SK-N-MC (cell line): ENCODE results near the gene SSTR1.

Experiments
- DNase-seq: peaks from one replicate; pipeline ENCODE4 v3.0.0-alpha.2; 2011; ENCODE audit warnings: low read depth, low spot score
- H3K27ac ChIP-seq: fragments of 200-600 bp; sonication (generic); 2 replicates; pipeline ENCODE4 v1.5.1; 2016; ENCODE audit warnings: mixed run types
- H3K36me3 ChIP-seq: fragments of 200-600 bp; sonication (generic); 2 replicates; pipeline ENCODE4 v1.6.1; 2017; ENCODE audit warnings: antibody characterized with exemption, low read length, mixed read lengths; ENCODE audit not compliant: insufficient read depth
- H3K4me3 ChIP-seq: fragments of 200-600 bp; sonication (generic); 2 replicates; pipeline ENCODE4 v1.5.1; 2016
- H3K9ac ChIP-seq: fragments of 200-600 bp; sonication (generic); 2 replicates; pipeline ENCODE4 v1.8.0; 2017; ENCODE audit warnings: mixed run types, mixed read lengths; ENCODE audit not compliant: insufficient read length
- H3K9me3 ChIP-seq: fragments of 200-600 bp; sonication (generic); 2 replicates; pipeline ENCODE4 v1.6.1; 2017; ENCODE audit warnings: low read depth, mild to moderate bottlenecking, antibody characterized with exemption, low read length, moderate library complexity, mixed read lengths
- EZH2 ChIP-seq: fragments of 200-600 bp; sonication (generic); IDR thresholded peaks from one replicate; pipeline ENCODE4 v1.6.1; 2017; ENCODE audit warnings: antibody characterized with exemption
- FOXP2 ChIP-seq: optimal IDR thresholded peaks from 2 replicates; pipeline ENCODE3; 2011; ENCODE audit warnings: mild to moderate bottlenecking, moderate library complexity; ENCODE audit not compliant: insufficient read depth; ENCODE audit errors: extremely low read length, control extremely low read depth
- POLR2AphosphoS5 ChIP-seq: IDR thresholded peaks from 2 replicates; pipeline ENCODE4 v1.6.1; 2012; ENCODE audit warnings: mild to moderate bottlenecking, low read depth, low read length, borderline replicate concordance

SSTR1 gene

DNA sequence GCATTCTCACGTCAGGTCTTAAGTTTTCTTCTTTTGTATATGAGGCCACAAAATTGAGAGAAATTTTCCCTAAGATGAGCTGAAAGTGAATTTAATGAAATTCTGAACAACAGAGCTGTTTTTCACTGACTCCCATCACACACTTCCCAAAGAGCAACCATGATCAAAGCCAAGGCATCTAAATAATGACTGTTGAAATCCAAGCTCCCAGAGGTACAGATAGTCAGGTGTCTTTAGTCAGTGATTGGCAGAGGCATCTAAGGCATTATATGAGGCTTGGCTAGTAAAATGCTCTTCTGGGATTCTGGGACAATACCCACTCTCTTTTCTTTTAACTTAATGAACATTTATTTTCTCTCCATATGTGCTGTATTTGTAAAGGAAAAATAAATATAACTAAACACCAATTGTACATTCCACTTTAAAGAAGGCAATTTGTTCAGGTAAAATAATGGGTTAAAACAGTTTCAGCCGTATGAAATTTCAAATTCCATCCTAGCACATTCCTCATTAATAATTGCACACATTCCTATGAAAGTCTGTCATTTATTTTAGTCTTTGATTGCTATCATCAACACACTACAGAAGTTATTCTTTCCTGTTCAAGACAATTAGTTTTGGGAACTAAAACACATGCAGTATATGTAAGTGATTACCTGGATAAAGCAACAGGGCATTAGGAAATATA is 871 bp upstream of the SSTR1 start:
- Histone ChIP-seq H3K4me3 (no peak overlapping the region), H3K27ac (no peak overlapping the region), H3K9ac (no peak overlapping the region), H3K36me3 (no peaks in the 10 kb centered on the region), H3K9me3 (no peaks in the 10 kb centered on the region; the same call in 1 of the 2 replicates)
- TF ChIP-seq POLR2AphosphoS5 (no peak), EZH2 (no peak), FOXP2 (no peak)
- no peak for DNase-seq

DNA sequence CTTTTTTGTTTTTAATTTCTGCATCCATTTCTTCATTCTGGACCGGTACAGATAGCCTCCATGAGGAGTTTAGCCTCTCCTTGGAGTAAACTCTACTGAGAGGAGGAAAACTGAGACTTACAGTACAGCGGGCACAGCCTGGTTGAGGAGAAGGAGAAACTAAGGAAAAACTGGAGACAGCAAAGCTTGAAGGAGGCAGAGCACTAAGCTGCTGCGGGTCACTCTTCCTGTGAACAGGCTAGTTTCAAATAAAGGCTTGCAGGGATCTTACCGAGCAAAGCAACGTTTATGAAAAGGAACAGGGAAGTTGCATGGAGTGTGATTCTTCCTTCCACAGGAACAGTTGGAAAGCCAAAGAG is 348 bp upstream of the SSTR1 start:
- H3K4me3 ChIP-seq, result peak overlapping the region; percentile 79; the same call in 1 of the 2 replicates
- H3K36me3 ChIP-seq, result no peaks in the 10 kb centered on the region
- DNase-seq, result no peak
- TF ChIP-seq POLR2AphosphoS5, result no peak
- TF ChIP-seq EZH2, result no peak
- no peak for TF ChIP-seq FOXP2
- H3K9me3 ChIP-seq, result no peaks in the 10 kb centered on the region; the same call in 1 of the 2 replicates
- H3K27ac ChIP-seq, result no peak overlapping the region
- H3K9ac ChIP-seq, result no peak overlapping the region

GRCh38 chr14:38208618-38209562 is 1.2 kb downstream of the SSTR1 start:
- DNase-seq, result no peak
- Histone ChIP-seq H3K9ac (no peak overlapping the region), H3K4me3 (peak overlapping the region; percentile 79), H3K36me3 (no peaks in the 10 kb centered on the region), H3K9me3 (no peaks in the 10 kb centered on the region; the same call in 1 of the 2 replicates), H3K27ac (no peak overlapping the region)
- peak; percentile 75 for TF ChIP-seq FOXP2
- TF ChIP-seq POLR2AphosphoS5, result no peak

- Histone ChIP-seq H3K4me3 (no peak overlapping the region), H3K27ac (no peak overlapping the region), H3K9ac (no peak overlapping the region), H3K36me3 (no peaks in the 10 kb centered on the region), H3K9me3 (no peaks in the 10 kb centered on the region; the same call in 1 of the 2 replicates)
- no peak for DNase-seq
- TF ChIP-seq EZH2 (no peak), POLR2AphosphoS5 (no peak), FOXP2 (no peak)
Measured at GRCh38 chr14:38209572-38210557, 2.2 kb downstream of the SSTR1 start.

DNA sequence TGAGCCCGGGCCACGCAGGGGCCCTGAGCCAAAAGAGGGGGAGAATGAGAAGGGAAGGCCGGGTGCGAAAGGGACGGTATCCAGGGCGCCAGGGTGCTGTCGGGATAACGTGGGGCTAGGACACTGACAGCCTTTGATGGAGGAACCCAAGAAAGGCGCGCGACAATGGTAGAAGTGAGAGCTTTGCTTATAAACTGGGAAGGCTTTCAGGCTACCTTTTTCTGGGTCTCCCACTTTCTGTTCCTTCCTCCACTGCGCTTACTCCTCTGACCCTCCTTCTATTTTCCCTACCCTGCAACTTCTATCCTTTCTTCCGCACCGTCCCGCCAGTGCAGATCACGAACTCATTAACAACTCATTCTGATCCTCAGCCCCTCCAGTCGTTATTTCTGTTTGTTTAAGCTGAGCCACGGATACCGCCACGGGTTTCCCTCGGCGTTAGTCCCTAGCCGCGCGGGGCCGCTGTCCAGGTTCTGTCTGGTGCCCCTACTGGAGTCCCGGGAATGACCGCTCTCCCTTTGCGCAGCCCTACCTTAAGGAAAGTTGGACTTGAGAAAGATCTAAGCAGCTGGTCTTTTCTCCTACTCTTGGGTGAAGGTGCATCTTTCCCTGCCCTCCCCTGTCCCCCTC is 3.0 kb downstream of the SSTR1 start:
- no peaks in the 10 kb centered on the region; the same call in 1 of the 2 replicates for H3K9me3 ChIP-seq
- no peaks in the 10 kb centered on the region for H3K36me3 ChIP-seq
- H3K4me3 ChIP-seq, result no peak overlapping the region

GRCh38 chr14:38211255-38211735 is 3.6 kb downstream of the SSTR1 start:
- H3K27ac ChIP-seq, result no peak overlapping the region
- TF ChIP-seq POLR2AphosphoS5 (no peak), EZH2 (no peak), FOXP2 (no peak)
- DNase-seq, result no peak

More for the DNA sequence above, 3.0 kb downstream of the SSTR1 start:
- TF ChIP-seq FOXP2 (no peak), POLR2AphosphoS5 (no peak), EZH2 (no peak)
- Histone ChIP-seq H3K27ac (no peak overlapping the region), H3K9ac (no peak overlapping the region)
- no peak for DNase-seq

DNA sequence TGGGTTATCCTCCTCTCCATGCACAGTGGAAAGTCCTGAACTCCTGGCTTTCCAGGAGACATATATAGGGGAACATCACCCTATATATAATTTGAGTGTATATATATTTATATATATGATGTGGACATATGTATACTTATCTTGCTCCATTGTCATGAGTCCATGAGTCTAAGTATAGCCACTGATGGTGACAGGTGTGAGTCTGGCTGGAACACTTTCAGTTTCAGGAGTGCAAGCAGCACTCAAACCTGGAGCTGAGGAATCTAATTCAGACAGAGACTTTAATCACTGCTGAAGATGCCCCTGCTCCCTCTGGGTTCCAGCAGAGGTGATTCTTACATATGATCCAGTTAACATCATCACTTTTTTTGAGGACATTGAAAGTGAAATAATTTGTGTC is 4.4 kb downstream of the SSTR1 start:
- no peak overlapping the region for H3K4me3 ChIP-seq

More at GRCh38 chr14:38211255-38211735, 3.6 kb downstream of the SSTR1 start:
- no peaks in the 10 kb centered on the region for H3K9me3 ChIP-seq
- H3K9ac ChIP-seq, result no peak overlapping the region
- H3K36me3 ChIP-seq, result no peaks in the 10 kb centered on the region
- H3K4me3 ChIP-seq, result no peak overlapping the region

More for the DNA sequence above, 4.4 kb downstream of the SSTR1 start:
- H3K9ac ChIP-seq, result no peak overlapping the region
- no peaks in the 10 kb centered on the region for H3K36me3 ChIP-seq
- H3K27ac ChIP-seq, result no peak overlapping the region
- H3K9me3 ChIP-seq, result no peaks in the 10 kb centered on the region
- no peak for TF ChIP-seq EZH2
- no peak for TF ChIP-seq FOXP2
- TF ChIP-seq POLR2AphosphoS5, result no peak
- no peak for DNase-seq
